Jurkat, Clone E6-1 (cell line): ENCODE measurements around the gene C1D. TPM values are rescaled to one million over a fixed set of nuclear protein-coding genes. Genes with fewer than 3 reads are reported as not detected.
A peak's percentile ranks its signal among the peaks of the same experiment; 100 is the strongest.
"Not testable (repeated sequence)": the region's sequence is repeated elsewhere in the genome, so short reads cannot be mapped to it uniquely, and the experiment has no call there.

ENCODE experiments used
- DNase-seq: peaks from one replicate; pipeline ENCODE4 v3.0.0-alpha.2; 2011; ENCODE audit warnings: low read depth, low spot score
- H3K4me3 ChIP-seq: 2 replicates; pipeline ENCODE4 v1.5.1; 2011; ENCODE audit warnings: mild to moderate bottlenecking, low read length, control low read depth, moderate library complexity
- polyA plus RNA-seq: library from polyadenylated mRNA; unstranded; fragments of >200 nt; gene quantifications from one replicate; pipeline ENCODE4 v1.2.1, GENCODE V29; 2012; ENCODE audit warnings: missing spikeins; ENCODE audit not compliant: insufficient read length, insufficient read depth

C1D gene, protein sequence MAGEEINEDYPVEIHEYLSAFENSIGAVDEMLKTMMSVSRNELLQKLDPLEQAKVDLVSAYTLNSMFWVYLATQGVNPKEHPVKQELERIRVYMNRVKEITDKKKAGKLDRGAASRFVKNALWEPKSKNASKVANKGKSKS
- polyA plus RNA-seq, result 38.0 TPM

DNA sequence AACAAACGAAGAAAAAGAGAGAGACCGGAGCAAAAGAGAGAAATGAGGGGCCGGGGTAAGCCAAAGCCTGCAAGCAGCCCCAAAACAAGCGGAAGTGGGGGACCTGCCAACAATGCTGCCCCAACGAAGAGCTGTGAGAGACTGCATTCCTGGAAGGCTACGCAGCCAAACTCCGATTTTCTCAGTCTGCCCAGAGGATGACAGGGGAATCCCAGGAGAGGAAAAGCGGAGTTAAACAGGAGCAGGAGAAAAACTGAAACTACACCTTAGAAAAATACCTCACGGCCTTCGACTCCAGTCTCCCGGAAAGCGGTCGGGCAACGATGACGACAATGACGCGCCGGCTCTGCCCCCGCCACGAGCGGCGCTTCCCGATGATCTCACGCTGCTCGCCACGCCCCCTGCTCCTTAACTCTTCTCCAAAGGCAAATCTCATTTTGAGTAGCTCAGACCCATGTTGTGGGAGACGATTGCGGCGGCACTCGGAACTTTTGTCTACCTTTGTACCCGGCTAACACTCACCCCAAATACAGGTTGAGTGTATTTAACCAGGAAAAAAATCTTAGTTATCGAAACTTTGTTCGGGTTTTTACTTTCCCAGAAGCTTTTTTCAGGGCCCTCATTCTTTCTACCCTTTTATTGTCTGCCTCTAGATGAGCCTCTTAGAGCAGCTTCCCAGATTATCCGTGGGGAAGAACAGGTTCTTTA is at the start of gene C1D:
TSS of gene C1D (minus strand) at position 325 of the 708 bp plus-strand sequence. CDS start 15,694 bp downstream, outside the sequence.
- peak within 1 kb of the TSS; percentile 79 for H3K4me3 ChIP-seq
- DNase-seq, result peak; percentile 89

DNA sequence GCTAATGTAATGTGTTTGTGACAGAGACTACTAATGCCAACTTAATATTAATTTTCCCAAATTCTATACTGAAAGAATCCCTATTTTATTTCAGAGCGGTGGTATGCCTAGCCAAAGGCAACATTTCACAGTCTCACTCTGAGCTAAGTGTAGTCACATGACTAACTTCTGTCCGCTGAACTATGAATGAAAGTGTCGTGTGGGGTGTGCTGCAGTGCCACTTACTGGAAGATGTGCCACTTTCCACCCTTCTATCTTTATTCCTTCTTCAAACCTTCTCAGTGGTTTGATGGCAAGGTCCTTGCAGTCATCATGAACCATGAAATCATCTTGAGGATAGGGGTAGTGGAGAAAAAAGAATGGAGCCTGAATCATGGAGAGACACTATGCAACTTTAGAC is 47.3 kb upstream of the C1D start:
- peak; percentile 34 for DNase-seq
- no peak overlapping the region for H3K4me3 ChIP-seq

DNA sequence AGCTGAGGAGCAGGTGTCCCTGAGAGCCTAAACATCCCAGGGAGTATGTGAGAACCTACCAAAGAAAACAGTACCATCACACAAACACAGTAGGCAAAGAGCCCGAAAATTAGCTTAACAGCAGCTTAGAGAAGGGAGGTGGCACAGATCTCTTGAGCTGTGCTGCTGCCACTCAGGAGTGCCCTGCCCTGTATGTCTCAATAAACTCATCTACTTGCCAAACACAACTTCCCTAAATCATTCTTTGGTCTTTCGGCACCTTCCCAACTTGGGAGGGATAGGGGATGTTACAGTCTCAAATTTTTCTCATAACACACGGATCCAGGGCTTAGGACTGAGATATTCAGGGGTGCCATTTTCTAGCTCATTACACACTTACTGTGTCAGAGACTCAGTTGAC is 45.3 kb upstream of the C1D start:
- H3K4me3 ChIP-seq, result no peak overlapping the region
- DNase-seq, result no peak

DNA sequence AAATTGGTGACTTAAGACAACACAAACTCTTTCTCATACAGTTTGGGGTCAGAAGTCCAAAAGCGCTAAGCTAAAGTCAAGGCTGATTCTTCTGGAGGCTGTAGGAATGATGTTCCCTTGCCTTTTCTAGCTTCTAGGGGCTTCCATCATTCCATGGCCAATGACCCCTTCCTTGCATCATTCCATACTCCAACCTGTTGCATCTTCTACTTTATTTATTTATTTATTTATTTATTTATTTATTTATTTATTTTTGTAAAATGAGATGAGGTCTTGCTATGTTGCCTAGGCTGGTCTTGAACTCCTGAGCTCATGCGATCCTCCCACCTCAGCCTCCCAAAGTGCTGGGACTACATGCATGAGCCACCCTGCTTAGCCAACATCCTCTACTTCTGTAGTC is 44.7 kb upstream of the C1D start:
- DNase-seq, result no peak
- H3K4me3 ChIP-seq, result no peak overlapping the region

DNA sequence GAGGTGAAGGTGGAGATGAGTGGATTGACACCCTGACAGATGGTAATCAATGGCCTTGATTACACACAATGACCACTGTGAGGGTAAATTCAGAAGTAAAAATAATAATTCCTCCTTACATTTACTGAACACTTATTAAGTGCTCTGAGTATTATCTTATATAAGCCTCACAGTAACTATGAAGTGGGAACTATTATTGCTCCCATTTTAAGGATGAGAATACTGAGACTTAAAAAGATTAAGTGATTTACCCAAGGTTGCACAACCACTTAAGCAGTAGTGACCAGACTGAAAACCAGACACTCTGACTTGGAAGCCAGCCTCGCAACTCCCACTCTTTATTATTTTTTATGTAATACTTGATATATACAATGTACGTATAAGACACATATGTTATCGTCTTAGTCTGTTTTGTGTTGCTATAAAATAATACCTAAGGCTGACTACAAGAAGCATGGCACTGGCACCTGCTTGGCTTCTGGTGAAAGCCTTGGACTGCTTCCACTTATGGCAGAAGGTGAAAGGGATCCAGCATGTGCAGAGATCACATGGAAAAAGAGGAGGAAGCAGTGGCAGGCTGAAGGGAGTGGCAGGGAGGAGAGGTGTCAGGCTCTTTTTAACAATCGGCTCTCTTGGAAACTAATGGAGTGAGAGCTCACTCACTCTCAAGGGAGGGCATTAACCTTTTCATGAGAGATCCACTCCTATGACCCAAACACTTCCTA is 41.5 kb upstream of the C1D start:
- no peak for DNase-seq
- no peak overlapping the region for H3K4me3 ChIP-seq

DNA sequence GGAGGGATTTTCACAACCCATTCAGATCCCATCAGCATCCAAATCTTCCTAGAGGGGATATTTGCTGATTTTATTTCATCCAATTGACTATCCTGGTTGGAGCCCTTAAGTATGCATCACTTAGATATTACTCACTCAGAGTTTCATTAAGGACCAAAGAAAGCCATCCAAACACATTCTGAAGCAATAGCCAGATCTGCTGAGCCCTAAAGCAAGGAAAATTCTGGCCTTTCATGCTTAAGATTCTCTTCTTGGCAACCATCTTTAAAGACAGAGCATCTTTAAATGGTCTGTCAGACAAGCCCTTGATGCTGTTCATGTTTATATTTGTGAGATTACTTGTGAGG is 40.9 kb upstream of the C1D start:
- no peak overlapping the region for H3K4me3 ChIP-seq
- DNase-seq, result no peak

DNA sequence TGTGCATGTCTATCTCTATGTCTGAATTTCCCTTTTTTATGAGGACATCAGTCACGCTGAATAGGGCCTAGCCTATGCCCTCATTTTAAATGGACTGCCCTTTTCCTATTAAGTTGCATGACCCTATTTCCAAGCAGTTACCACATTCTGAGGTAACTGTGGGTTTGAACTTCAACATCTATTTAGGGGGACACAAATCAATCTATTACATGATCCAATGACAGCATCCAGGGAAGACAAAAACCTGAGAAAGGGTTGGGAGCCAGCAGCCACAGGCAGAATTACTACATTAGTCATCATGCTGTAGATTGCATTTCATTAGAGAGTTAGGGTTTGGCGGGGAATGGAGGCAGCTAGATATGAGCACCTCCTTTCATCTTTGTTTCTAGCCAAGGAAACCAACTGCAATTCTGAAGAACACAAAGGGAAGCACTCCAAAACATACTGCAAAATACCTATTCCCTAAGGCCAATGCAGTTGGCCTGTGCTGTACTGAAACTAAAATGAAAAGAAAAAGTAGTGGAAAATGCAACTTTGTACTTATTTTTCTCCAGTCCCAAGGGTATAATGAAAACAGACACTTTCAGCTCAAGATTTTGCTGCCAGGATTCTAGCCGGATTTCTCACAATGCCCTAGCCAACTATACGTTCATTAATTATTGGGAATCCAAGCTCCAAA is 40.4 kb upstream of the C1D start:
- DNase-seq, result no peak
- H3K4me3 ChIP-seq, result no peak overlapping the region

DNA sequence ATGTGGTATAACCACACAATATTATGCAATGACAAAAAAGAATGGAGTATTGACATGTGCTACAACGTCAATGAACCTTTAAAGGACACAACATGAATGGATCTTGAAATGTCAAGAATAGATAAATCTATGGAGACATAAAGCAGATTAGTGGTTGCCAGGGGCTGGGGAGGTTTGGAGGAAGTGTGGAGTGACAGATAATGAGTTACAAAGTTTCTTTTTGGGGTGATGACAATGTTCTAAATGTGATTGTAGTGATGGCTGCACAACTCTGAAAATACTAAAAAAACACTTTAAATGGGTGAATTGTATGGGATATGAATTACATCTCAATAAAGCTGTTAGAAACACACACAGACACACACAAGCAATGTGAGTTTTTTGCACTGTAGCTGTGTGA is 37.4 kb upstream of the C1D start:
- no peak overlapping the region for H3K4me3 ChIP-seq
- no peak for DNase-seq

DNA sequence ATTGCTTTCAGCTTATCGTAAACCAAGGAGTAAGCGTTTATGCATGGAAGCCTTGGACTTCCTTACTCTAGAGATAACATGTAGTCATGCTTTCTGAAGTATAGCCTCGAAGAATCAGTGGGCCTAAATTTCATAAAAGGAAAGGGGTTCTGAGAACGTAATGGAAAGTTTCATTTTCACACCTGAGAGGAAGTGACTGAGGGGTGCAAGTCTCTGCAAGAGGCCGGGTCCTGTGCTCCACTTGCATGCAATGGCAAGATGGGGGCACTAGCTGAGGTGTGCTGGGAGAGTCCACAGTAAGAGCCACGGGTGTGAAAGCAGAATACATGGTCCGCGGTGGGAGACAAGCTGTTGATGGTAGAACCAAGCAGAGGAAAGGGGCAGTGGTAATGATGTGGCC is 36.5 kb upstream of the C1D start:
- DNase-seq, result no peak
- H3K4me3 ChIP-seq, result no peak overlapping the region

DNA sequence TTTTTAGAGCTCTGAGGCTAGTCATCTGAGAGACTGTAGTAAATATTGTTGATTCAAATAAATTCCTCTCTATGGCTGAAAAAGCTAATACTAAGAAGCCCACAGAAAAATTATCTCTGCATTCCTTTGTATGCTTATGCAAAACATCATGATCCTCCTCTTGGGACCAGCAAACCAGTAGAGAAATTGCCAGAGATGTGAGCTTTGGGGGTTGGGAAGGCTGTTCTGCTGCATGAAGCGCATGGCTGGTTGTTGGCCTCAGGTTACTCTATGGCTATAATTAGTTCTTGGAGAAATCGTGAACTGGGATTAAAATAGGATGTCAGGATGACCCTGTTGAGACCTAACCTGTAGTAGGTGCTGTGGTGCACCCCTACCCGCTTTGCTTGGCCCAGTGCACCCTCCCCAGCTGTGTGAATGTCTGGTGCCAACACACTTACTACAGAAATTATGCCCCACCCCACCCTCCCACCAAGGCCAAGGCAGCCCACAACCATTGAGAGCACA is 35.5 kb upstream of the C1D start:
- no peak for DNase-seq
- H3K4me3 ChIP-seq, result no peak overlapping the region

DNA sequence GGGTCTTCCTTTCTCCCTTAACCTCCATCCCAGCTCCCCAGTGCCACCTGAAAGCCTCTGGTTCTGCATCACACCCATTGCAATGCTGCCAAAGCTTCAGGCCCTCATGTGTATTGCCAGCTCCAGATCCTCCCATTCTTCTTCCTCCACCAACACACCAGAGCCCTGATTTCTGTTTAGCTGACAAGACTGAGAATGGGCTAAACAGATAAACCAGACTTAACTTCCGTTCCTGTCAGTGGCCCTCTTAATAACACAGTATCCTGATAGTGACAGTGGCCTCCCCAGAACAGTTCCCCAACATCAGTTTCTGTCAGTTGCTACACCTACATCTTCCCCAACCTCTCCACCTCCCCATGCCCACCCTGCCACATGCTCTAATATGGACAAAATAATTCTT is 31.3 kb upstream of the C1D start:
- no peak for DNase-seq
- H3K4me3 ChIP-seq, result no peak overlapping the region

DNA sequence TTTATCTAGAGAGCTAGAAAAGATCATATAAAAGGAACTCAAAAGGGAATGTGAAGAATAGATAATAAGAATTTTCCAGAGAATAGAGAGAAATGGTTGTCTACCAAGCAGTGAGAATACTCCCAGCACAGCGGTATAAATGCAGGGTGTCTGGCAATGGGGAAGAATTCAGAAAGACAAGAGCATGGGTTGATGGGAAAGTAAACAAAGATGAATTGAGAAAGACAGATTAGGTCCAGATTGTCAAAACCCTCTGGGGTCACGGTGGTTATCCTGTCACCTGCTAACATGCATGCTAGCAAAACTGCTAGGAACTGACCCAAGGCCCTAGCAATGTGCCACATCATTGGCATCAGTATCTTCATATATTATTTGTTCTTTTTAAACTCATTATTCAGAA is 30.8 kb upstream of the C1D start:
- no peak overlapping the region for H3K4me3 ChIP-seq
- no peak for DNase-seq

DNA sequence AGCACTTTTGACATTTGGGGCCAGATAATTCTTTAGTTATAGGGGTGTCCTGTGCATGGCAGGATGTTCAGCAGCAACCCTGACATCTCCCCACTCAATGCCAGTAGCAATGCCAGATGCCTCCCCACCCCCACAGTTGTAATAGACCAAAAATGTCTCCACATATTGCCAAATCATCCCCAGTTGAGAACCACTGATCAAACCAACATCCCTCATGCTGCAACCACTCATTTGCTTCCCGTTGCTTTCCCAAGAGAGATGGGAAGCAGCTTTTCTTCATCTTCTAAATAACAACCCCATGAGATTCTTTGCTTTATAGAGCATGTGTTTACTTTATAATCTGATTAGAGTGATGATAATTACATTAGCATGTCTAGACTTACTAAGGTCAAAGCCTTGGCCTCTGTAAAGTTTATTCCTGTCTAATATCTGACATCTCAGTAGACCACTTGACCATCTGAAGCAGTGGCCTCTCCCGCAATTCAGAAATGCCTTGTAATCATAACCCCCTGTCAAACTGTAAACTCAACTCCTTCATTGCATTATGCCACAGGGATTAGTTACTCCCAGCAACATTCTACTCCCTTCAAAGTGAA is 28.7 kb upstream of the C1D start:
- no peak for DNase-seq

DNA sequence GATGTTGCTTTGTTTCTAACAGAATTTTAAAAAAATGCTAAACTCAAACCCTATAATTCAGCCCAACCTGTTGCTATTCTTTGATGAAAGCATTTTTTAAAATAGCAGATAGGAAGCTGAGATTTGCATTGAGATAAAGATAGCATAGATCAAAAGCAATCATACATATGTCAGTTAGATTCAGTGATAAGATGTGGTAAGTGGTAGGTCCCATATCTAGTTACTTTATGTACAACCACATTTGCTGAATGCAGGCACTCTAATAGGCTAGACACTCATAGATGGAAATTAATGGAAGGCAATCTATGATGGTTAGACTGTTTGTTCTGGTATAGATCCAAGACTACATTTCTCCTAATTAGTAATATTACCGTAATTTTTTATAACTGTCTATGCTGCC is 27.2 kb upstream of the C1D start:
- H3K4me3 ChIP-seq, result no peak overlapping the region
- peak; percentile 97 for DNase-seq

More for the DNA sequence above, 28.7 kb upstream of the C1D start:
- no peak overlapping the region for H3K4me3 ChIP-seq

DNA sequence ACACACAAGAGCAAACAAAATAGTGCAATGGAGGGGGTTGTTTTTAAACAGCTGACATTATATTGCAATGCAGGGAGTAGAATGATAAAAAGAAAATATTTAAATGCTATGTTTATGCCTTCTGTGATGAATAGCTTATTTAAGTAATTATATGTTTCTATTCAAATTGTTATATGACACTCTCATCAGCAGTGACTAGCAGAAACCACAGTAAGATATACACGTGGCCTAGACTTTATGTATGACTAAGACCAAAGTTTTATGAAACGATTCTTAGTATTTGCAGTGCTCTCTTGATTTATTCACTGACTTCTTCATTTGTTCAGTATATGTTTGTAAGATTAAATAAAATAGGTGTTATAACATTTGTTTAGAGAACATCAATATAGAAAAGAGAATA is 26.1 kb upstream of the C1D start:
- DNase-seq, result no peak

DNA sequence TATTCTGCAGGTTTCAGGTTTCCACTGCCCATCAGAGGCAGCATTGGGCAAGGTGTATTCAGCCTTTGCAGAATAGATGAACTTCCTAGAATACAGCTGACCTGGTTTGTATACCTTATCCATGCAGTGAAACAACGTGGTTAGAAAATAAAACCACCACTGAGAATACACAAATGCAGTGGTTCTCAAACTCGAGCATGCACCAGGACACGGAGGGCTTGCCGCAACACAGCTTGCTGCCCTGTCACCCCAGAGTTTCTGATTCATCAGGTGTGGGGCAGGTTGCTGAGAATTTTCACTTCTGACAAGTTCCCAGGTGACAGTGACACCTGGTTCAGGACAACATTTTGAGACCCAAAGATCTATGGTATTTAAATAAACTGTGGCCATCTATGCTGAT is 23.4 kb upstream of the C1D start:
- no peak overlapping the region for H3K4me3 ChIP-seq
- DNase-seq, result no peak

More for the DNA sequence above, 26.1 kb upstream of the C1D start:
- no peak overlapping the region for H3K4me3 ChIP-seq

DNA sequence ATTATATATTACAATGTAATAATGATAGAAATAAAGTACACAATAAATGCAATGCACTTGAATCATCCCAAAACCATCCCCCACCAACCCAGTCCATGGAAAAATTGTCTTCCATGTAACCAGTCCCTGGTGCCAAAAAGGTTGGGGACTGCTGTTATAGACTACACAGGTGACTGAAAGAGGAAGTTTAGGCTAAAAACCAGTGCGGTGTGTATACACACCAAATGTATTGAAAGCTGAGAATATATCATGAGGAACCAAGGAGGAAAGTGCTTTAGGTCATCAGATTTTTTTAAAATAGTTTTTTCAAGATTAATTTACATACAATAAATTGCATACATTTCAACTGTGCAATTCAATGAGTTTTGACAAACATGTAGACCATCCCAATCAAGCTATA is 20.5 kb upstream of the C1D start:
- H3K4me3 ChIP-seq, result no peak overlapping the region
- no peak for DNase-seq

DNA sequence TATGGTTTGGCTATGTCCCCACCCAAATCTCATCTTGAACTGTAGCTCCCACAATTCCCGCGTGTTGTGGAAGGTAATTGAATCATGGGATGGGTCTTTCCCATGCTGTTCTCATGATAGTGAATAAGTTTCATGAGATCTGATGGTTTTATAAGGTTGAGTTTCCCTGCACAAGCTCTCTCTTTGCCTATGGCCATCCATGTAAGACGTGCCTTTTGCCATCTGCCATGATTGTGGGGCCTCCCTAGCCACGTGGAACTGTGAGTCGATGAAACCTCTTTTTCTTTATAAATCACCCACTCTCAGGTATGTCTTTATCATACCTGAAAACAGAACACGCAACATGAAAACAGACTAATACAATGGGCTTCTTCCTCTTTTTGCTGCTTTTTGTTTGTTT is 11.2 kb upstream of the C1D start:
- no peak overlapping the region for H3K4me3 ChIP-seq
- no peak for DNase-seq

DNA sequence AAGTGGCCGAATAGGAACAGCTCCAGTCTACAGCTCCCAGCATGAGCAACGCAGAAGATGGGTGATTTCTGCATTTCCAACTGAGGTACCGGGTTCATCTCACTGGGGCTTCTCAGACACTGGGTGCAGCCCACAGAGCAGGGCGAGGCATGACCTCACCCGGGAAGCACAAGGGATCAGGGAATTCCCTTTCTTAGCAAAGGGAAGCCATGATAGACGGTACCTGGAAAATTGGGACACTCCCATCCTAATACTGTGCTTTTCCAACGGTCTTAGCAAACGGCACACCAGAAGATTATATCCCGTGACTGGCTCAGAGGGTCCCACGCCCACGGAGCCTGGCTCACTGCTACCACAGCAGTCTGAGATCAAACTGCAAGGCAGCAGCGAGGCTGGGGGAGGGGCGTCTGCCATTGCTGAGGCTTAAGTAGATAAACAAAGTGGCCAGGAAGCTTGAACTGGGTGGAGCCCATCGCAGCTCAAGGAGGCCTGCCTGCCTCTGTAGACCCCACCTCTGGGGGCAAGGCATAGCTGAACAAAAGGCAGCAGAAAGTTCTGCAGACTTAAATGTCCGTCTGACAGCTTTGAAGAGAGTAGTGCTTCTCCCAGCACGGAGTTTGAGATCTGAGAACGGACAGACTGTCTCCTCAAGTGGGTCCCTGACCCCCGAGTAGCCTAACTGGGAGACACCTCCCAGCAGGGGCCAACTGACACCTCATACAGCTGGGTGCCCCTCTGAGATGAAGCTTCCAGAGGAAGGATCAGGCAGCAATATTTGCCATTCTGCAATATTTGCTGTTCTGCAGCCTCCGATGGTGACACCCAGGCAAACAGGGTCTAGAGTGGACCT is 1.2 kb upstream of the C1D start:
- not testable (repeated sequence) for DNase-seq, H3K4me3 ChIP-seq
